HCT116 (cell line): ENCODE results near the gene IYD. TPM values are rescaled to one million over a fixed set of nuclear protein-coding genes. Genes with fewer than 3 reads are reported as not detected.

Experiments
- ATAC-seq: fragments of 200-7000 bp; cut with Tn5 transposase; 2 replicates; pipeline ENCODE4 v1.9.1; 2020; ENCODE audit warnings: mild to moderate bottlenecking, moderate library complexity
- BruUV-seq: library from RNA; stranded (reverse); fragments of 400-500 nt; replicated peaks from 2 replicates; lab custom pipeline; 2021; lab: Mats Ljungman, UMichigan
- CTCF ChIA-PET: fragments of 300-600 bp; sonication (Branson Sonifier 250); formaldehyde crosslinking; loops from one replicate; lab custom pipeline; 2021; ENCODE audit warnings: antibody characterized with exemption; lab: Charles Lee
- POLR2A ChIA-PET: fragments of 300-600, 350-600 bp; sonication (Branson Sonifier 250); formaldehyde crosslinking; loops from one replicate; lab custom pipeline; 2021; ENCODE audit warnings: antibody characterized with exemption; lab: Charles Lee
- RAD21 ChIA-PET, 2 experiments: fragments of 300-600 bp; sonication (Branson Sonifier 250); formaldehyde crosslinking; loops; one replicate each; lab custom pipeline; 2023; ENCODE audit warnings: low total read pairs in 2 of 2; ENCODE audit not compliant: uncharacterized antibody in 2 of 2, unreplicated experiment in 2 of 2, low non-redundant PET in 1 of 2; lab: Charles Lee
- DNase-seq: peaks from one replicate; pipeline ENCODE4 v3.0.0-alpha.2; 2010; ENCODE audit warnings: low read depth, low spot score
- H2AFZ ChIP-seq: fragments of 200-600 bp; shearing (Covaris generic), sonication (generic); 2 replicates; pipeline ENCODE4 v1.6.1; 2017; ENCODE audit warnings: low read depth, mixed run types, mixed read lengths, antibody characterized with exemption, low read length; ENCODE audit not compliant: poor library complexity, severe bottlenecking
- H3K27ac ChIP-seq: 2 replicates; pipeline ENCODE4 v1.5.1; 2012; ENCODE audit warnings: low read depth, low read length
- H3K27me3 ChIP-seq: fragments of 200-600 bp; sonication (generic); 2 replicates; pipeline ENCODE4 v1.6.1; 2016; ENCODE audit warnings: mixed run types, low read length, mixed read lengths; ENCODE audit not compliant: insufficient read depth
- H3K36me3 ChIP-seq, 2 experiments: fragments of 200-500 bp in 1 of 2; fragments of 200-600 bp in 1 of 2; sonication (Bioruptor generic) in 1 of 2; sonication (generic) in 1 of 2; 2 replicates each; pipeline versions ENCODE4 v1.5.1 to v1.6.1; 2014 to 2016; ENCODE audit warnings: low read length in 2 of 2, inconsistent platforms in 1 of 2, mixed read lengths in 1 of 2, mixed run types in 1 of 2; ENCODE audit not compliant: insufficient read depth in 2 of 2, control insufficient read depth in 1 of 2
- H3K4me1 ChIP-seq, 2 experiments: fragments of 200-600 bp in 1 of 2; sonication (generic) in 1 of 2; 2 replicates each; pipeline versions ENCODE4 v1.5.1 to v1.6.1; 2012 to 2017; ENCODE audit warnings: low read length in 2 of 2, inconsistent platforms in 1 of 2, mild to moderate bottlenecking in 1 of 2, mixed read lengths in 1 of 2, mixed run types in 1 of 2, moderate library complexity in 1 of 2; ENCODE audit not compliant: insufficient read depth in 2 of 2, control insufficient read depth in 1 of 2
- H3K4me2 ChIP-seq: fragments of 200-600 bp; sonication (generic); 2 replicates; pipeline ENCODE4 v1.6.1; 2017; ENCODE audit warnings: mixed run types, low read length, mixed read lengths
- H3K4me3 ChIP-seq, 2 experiments: fragments of 200-600 bp in 1 of 2; sonication (generic) in 1 of 2; replicated peaks in 1 of 2; 2 replicates each; pipeline ENCODE4 v1.5.1; 2011 to 2016; ENCODE audit warnings: low read length in 2 of 2, control low read depth in 1 of 2, low read depth in 1 of 2, mild to moderate bottlenecking in 1 of 2, mixed read lengths in 1 of 2, mixed run types in 1 of 2
- H3K79me2 ChIP-seq: fragments of 200-600 bp; sonication (generic); 2 replicates; pipeline ENCODE4 v1.6.1; 2017; ENCODE audit warnings: mild to moderate bottlenecking, mixed run types, low read length, moderate library complexity, mixed read lengths; ENCODE audit not compliant: insufficient read depth
- H3K9ac ChIP-seq: fragments of 200-600 bp; sonication (generic); 2 replicates; pipeline ENCODE4 v1.6.1; 2016; ENCODE audit warnings: low read length, mixed read lengths
- H3K9me2 ChIP-seq: fragments of 200-600 bp; sonication (generic), shearing (Covaris generic); 2 replicates; pipeline ENCODE4 v1.6.1; 2017; ENCODE audit warnings: mixed run types, mild to moderate bottlenecking, moderate library complexity; ENCODE audit not compliant: insufficient read depth
- H3K9me3 ChIP-seq, 2 experiments: fragments of 200-500 bp in 1 of 2; fragments of 200-600 bp in 1 of 2; sonication (Bioruptor generic) in 1 of 2; sonication (generic) in 1 of 2; 2 replicates each; pipeline ENCODE4 v1.6.1; 2014 to 2017; ENCODE audit warnings: low read length in 2 of 2, mixed read lengths in 2 of 2, inconsistent platforms in 1 of 2, low read depth in 1 of 2, mild to moderate bottlenecking in 1 of 2, mixed run types in 1 of 2, moderate library complexity in 1 of 2; ENCODE audit not compliant: control insufficient read depth in 1 of 2, insufficient read depth in 1 of 2
- H4K20me1 ChIP-seq: fragments of 200-600 bp; sonication (generic), shearing (Covaris generic); 2 replicates; pipeline ENCODE4 v1.6.1; 2017; ENCODE audit warnings: mixed run types, mild to moderate bottlenecking, moderate library complexity; ENCODE audit not compliant: insufficient read depth
- CBX3 ChIP-seq: IDR thresholded peaks from 2 replicates; pipeline ENCODE4 v1.6.1; 2012; ENCODE audit warnings: low read depth
- CEBPB ChIP-seq: IDR thresholded peaks from 2 replicates; pipeline ENCODE4 v1.6.1; 2012; ENCODE audit warnings: low read depth
- CTCF ChIP-seq, 3 experiments: fragments of 200-600 bp in 1 of 3; sonication (generic) in 1 of 3; IDR thresholded peaks in 2 of 3; conservative IDR thresholded peaks in 1 of 3; 2 replicates each; pipeline ENCODE4 v1.5.1; 2012 to 2017; ENCODE audit warnings: low read depth in 2 of 3, low read length in 2 of 3, antibody characterized with exemption in 1 of 3, borderline replicate concordance in 1 of 3, control low read depth in 1 of 3, mild to moderate bottlenecking in 1 of 3, mixed read lengths in 1 of 3, mixed run types in 1 of 3, moderate library complexity in 1 of 3; ENCODE audit not compliant: insufficient read depth in 1 of 3
- ELF1 ChIP-seq: IDR thresholded peaks from 2 replicates; pipeline ENCODE4 v1.6.1; 2012; ENCODE audit warnings: low read depth, borderline replicate concordance
- EZH2 ChIP-seq: fragments of 200-600 bp; sonication (generic); IDR thresholded peaks from 2 replicates; pipeline ENCODE4 v1.6.1; 2017; ENCODE audit warnings: antibody characterized with exemption, mixed run types
- EZH2phosphoT487 ChIP-seq: fragments of 200-600 bp; IDR thresholded peaks from 2 replicates; pipeline ENCODE4 v1.6.1; 2018; ENCODE audit warnings: antibody characterized with exemption, borderline replicate concordance
- FOSL1 ChIP-seq: IDR thresholded peaks from 2 replicates; pipeline ENCODE4 v1.6.1; 2012; ENCODE audit warnings: low read depth
- JUND ChIP-seq: IDR thresholded peaks from 2 replicates; pipeline ENCODE4 v1.6.1; 2012
- MAX ChIP-seq: IDR thresholded peaks from 2 replicates; pipeline ENCODE4 v1.6.1; 2012
- POLR2A ChIP-seq: IDR thresholded peaks from 2 replicates; pipeline ENCODE4 v1.7.0; 2011; ENCODE audit warnings: borderline replicate concordance; ENCODE audit not compliant: insufficient read depth, insufficient read length; ENCODE audit errors: extremely low read depth
- RAD21 ChIP-seq: IDR thresholded peaks from 2 replicates; pipeline ENCODE4 v1.6.1; 2012; ENCODE audit warnings: low read depth, mild to moderate bottlenecking
- REST ChIP-seq: IDR thresholded peaks from 2 replicates; pipeline ENCODE4 v1.6.1; 2012; ENCODE audit warnings: low read depth
- SIN3A ChIP-seq: IDR thresholded peaks from 2 replicates; pipeline ENCODE4 v1.6.1; 2012; ENCODE audit warnings: low read depth
- SP1 ChIP-seq: IDR thresholded peaks from 2 replicates; pipeline ENCODE4 v1.6.1; 2012; ENCODE audit warnings: low read depth
- TCF7L2 ChIP-seq: IDR thresholded peaks from 2 replicates; pipeline ENCODE4 v1.7.0; 2011; ENCODE audit warnings: borderline replicate concordance, inconsistent platforms; ENCODE audit not compliant: insufficient read depth, insufficient read length; ENCODE audit errors: extremely low read depth
- YY1 ChIP-seq: IDR thresholded peaks from 2 replicates; pipeline ENCODE4 v1.6.1; 2011; ENCODE audit warnings: low read length, low read depth, moderate library complexity, mild to moderate bottlenecking; ENCODE audit not compliant: insufficient replicate concordance; ENCODE audit errors: extremely low read depth
- ZFX ChIP-seq: fragments of 450-650 bp; IDR thresholded peaks from 2 replicates; pipeline ENCODE4 v1.6.1; 2017
- ZNF274 ChIP-seq: fragments of 200-500 bp; sonication (Bioruptor generic); IDR thresholded peaks from 2 replicates; pipeline ENCODE4 v1.6.1; 2014; ENCODE audit warnings: mild to moderate bottlenecking, low read depth, low read length, inconsistent platforms
- intact Hi-C: fragments of 100-400 bp; cut with micrococcal nuclease; formaldehyde crosslinking; loops from 2 replicates; pipeline ENCODE4 v1.10.0; 2022
- total RNA-seq: library from RNA; stranded (reverse); gene quantifications from one replicate; pipeline ENCODE4 v1.2.1, GENCODE V29; 2021; ENCODE audit not compliant: unreplicated experiment

The IYD gene
- total RNA-seq, 1 experiment from 2014 or later = not detected

- ATAC-seq = no peak
- Histone ChIP-seq H3K4me1 (no peaks in the 10 kb centered on the region), H3K9me2 (no peaks in the 10 kb centered on the region), H3K27ac (no peak overlapping the region), H3K4me3 (no peak overlapping the region), H4K20me1 (no peaks in the 10 kb centered on the region), H3K4me2 (no peak overlapping the region), H3K9ac (no peak overlapping the region), H3K27me3 (no peaks in the 10 kb centered on the region), H3K36me3 (no peaks in the 10 kb centered on the region), H3K79me2 (no peaks in the 10 kb centered on the region), H2AFZ (no peak overlapping the region), H3K9me3 (peaks cover 0 to 5% of the 10 kb centered on the region in 2 experiments; a peak in 1 of 4 replicates)
- TF ChIP-seq TCF7L2 = no peak
- no peak for TF ChIP-seq MAX
- TF ChIP-seq FOSL1 = no peak
- TF ChIP-seq REST = no peak
- TF ChIP-seq EZH2 = no peak
- no peak for TF ChIP-seq CTCF (IDR thresholded peaks at IDR 0.05 in 2 of 3, conservative IDR thresholded peaks at IDR 0.05 in 1 of 3; ENCODE audit: borderline replicate concordance in 1 of 3, insufficient read depth in 1 of 3, low read depth in 2 of 3, low read length in 2 of 3)
- TF ChIP-seq CBX3 = no peak
- no peak for TF ChIP-seq POLR2A
- TF ChIP-seq ZFX = no peak
- no peak for TF ChIP-seq SIN3A
- TF ChIP-seq RAD21 = no peak
- TF ChIP-seq CEBPB = no peak
- TF ChIP-seq EZH2phosphoT487 = no peak
- TF ChIP-seq ELF1 = no peak
- TF ChIP-seq YY1 = no peak
- TF ChIP-seq JUND = no peak
- no peak for TF ChIP-seq SP1
- TF ChIP-seq ZNF274 = no peak
- ChIA-PET CTCF (no interaction called here), RAD21 (no interaction called here), POLR2A (no interaction called here)
- no TSS peak for BruUV-seq
- no peak for DNase-seq
- intact Hi-C loops = no loop called here
These were observed 57.4 kb downstream of the IYD start for GRCh38 chr6:150426198-150426597.
